GM18870 (cell line): Measurements from ENCODE around the gene DIPK1C.

Source experiments
- ATAC-seq: cut with Tn5 transposase; IDR thresholded peaks from one replicate; pipeline ENCODE4 v1.9.1; 2021; ENCODE audit warnings: moderate library complexity; ENCODE audit not compliant: unreplicated experiment

The DIPK1C gene

DNA sequence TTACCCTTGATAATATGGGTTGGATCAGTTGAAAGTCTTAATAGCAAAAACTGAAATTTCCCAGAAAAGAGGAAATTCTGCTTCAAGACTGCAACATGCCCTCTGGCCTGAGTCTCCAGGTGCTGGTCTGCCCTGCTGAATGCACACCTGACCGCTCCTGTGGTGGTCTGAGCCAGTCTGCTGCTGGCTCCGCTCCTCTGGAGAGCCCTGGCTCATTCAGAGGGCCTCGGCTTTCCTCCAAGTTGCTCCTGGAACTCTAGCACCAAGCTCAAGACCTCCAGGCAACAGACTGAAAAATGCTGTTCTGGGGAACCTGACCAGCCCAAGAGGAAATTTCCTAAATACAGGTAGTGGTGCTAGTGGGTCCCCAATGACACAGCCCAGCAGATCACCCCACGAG, 64.8 kb downstream of the DIPK1C start:
- ATAC-seq: no peak

DNA sequence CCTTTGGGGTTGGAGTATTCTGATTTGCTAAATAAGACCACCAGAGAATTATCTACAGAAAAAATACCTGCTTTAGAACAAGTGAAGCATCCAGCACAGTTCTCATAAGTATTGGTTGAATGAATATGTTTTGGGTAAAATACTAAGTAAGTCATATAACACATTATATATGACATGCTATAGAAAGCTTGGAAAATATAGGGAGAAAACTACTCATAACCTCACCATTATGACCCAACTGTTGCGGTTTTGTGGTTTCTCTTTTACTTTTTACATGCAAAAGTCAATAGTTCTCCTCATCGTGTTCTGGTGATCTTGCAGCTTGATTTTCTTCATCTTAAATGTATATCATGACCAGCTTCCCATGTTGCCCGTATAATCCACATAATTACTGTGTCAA, 66.2 kb downstream of the DIPK1C start:
- no peak for ATAC-seq

DNA sequence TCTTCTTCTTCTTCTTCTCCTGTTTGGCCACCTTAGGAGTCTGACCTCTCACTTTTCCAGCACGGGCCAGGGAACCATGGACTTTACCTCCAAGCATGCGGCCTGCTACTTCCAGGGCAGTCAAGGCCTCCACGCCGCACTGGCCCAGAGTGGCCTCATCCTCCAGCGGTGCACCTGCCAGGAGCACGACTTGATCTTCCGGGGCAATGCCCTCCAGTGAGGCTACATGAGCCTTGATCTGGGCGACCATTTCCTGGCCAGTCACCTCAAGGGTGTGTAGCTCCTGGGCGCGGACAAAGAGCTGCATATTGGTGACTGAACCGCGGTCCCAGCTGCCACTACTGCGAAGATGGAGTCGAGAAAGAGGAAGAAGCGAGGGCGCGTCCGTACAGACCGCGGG, 67.1 kb downstream of the DIPK1C start:
- ATAC-seq: no peak

DNA sequence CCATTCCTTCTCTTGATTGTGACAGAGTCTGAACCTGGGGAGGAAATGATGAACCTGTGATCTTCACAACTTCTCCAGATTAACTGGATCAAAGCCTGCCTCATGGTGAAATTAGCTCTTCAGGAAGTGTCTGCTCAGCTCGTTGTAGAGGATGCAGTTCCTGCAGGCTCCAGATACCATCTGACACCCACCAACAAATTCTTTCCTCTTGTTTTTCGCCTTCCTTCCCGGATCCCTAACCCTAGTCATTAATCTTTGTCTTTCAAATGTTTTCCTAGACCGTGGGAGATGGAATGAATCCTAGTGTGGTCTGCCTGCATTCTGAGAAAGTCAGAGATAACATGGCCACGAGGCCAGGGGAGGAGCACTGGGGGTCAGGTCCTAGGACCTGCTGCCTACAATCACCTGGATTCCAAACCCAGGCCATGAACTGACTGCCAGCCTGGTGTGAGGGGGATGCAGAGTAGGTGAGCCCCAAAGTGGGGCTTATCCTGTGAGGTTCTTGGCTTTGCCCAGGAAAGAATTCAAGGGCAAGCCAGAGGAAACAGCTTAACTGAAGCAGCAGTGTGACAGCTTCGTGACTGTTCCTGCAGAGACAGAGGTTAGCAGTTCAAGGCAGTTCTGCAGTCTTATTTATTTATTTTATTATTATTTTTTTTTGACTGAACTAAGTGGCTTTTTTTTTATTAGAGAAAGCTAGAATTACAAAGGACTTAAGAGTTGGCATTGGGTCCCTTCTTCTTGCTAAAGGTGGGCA, 67.8 kb downstream of the DIPK1C start:
- ATAC-seq: no peak

DNA sequence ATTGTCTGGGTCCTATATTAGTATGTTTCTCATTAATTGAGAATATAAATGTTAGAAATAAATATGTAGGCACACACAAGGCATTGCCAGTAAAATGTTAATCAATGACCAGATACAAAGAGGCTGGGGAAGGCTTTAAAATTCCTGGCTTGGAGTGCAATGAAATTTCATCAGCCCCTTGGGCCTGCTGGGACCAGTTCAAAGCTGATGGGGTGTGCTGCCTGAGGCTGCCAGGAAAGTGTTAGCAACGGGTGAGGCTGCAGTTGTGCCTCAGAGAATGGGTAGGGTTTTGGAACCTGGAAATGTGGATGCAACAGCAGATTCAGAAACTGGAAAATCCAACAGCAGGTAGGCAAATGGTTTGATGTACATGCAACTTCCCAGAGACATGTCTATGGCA, 68.9 kb downstream of the DIPK1C start:
- ATAC-seq: no peak

DNA sequence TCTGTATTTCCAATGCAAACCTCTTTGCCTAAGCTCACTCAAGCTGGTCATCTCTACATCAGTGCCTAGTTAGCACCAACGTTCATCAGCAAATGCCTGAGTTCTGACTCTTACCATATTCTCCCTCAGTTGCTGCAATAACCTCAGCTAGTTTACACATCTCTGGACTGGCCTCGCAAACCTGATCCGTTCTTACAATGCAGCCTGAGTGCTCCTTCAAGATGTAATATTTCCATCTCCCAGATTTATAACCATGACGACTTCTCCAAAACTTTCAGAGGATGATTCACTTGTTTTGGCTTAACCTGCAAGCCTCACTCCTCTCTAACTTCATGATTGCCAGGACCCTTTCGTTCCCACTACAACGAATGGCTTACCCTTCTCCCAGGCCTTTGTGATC, 69.7 kb downstream of the DIPK1C start:
- ATAC-seq: no peak
